HepG2 (cell line): Measurements from ENCODE around the gene GZF1.

ENCODE experiments used
- HDAC1 ChIP-seq: sonication (generic); formaldehyde crosslinking; IDR thresholded peaks from 2 replicates; pipeline ENCODE4 v1.5.1; 2020; ENCODE audit warnings: mild to moderate bottlenecking, missing genetic modification reagents
- ZFP36 ChIP-seq: fragments of 150-350 bp; IDR thresholded peaks from 2 replicates; pipeline ENCODE4 v1.6.1; 2018; ENCODE audit warnings: borderline replicate concordance, low read length, low read depth; ENCODE audit not compliant: partially characterized antibody
- TF ChIP-seq, protein P1 (sequence below): sonication (generic); formaldehyde crosslinking; IDR thresholded peaks from 2 replicates; pipeline ENCODE4 v1.5.0; 2020; ENCODE audit warnings: mild to moderate bottlenecking, missing genetic modification reagents, moderate library complexity
- TF ChIP-seq, protein P2 (sequence below): sonication (generic); formaldehyde crosslinking; IDR thresholded peaks from 2 replicates; pipeline ENCODE4 v1.4.0; 2020; ENCODE audit warnings: missing genetic modification reagents

- TF ChIP-seq, protein P1, sequence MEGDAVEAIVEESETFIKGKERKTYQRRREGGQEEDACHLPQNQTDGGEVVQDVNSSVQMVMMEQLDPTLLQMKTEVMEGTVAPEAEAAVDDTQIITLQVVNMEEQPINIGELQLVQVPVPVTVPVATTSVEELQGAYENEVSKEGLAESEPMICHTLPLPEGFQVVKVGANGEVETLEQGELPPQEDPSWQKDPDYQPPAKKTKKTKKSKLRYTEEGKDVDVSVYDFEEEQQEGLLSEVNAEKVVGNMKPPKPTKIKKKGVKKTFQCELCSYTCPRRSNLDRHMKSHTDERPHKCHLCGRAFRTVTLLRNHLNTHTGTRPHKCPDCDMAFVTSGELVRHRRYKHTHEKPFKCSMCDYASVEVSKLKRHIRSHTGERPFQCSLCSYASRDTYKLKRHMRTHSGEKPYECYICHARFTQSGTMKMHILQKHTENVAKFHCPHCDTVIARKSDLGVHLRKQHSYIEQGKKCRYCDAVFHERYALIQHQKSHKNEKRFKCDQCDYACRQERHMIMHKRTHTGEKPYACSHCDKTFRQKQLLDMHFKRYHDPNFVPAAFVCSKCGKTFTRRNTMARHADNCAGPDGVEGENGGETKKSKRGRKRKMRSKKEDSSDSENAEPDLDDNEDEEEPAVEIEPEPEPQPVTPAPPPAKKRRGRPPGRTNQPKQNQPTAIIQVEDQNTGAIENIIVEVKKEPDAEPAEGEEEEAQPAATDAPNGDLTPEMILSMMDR (CRISPR knock-in tag) = no peak
- TF ChIP-seq, protein P2, sequence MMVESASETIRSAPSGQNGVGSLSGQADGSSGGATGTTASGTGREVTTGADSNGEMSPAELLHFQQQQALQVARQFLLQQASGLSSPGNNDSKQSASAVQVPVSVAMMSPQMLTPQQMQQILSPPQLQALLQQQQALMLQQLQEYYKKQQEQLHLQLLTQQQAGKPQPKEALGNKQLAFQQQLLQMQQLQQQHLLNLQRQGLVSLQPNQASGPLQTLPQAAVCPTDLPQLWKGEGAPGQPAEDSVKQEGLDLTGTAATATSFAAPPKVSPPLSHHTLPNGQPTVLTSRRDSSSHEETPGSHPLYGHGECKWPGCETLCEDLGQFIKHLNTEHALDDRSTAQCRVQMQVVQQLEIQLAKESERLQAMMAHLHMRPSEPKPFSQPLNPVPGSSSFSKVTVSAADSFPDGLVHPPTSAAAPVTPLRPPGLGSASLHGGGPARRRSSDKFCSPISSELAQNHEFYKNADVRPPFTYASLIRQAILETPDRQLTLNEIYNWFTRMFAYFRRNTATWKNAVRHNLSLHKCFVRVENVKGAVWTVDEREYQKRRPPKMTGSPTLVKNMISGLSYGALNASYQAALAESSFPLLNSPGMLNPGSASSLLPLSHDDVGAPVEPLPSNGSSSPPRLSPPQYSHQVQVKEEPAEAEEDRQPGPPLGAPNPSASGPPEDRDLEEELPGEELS (CRISPR knock-in tag) = no peak
- no peak for TF ChIP-seq ZFP36
- TF ChIP-seq HDAC1 (CRISPR knock-in tag) = no peak
Measured at GRCh38 chr20:23346002-23346401, 16.0 kb upstream of the GZF1 start.
